GM19455 (cell line): Measurements from ENCODE around the gene ADRA2C.

Source experiments
- ATAC-seq: cut with Tn5 transposase; IDR thresholded peaks from one replicate; pipeline ENCODE4 v1.9.1; 2021; ENCODE audit not compliant: unreplicated experiment

Gene ADRA2C

GRCh38 chr4:3732076-3733028 lies 33.8 kb upstream of the ADRA2C start:
- ATAC-seq: no peak

- ATAC-seq: no peak
Measured at GRCh38 chr4:3733195-3733594, 33.0 kb upstream of the ADRA2C start.

- ATAC-seq: no peak
Measured at GRCh38 chr4:3735196-3735595, 31.0 kb upstream of the ADRA2C start.

- ATAC-seq: no peak
Measured at GRCh38 chr4:3736290-3736689, 29.9 kb upstream of the ADRA2C start.

- ATAC-seq: no peak
Measured at GRCh38 chr4:3736806-3737205, 29.4 kb upstream of the ADRA2C start.

- no peak for ATAC-seq
Measured at GRCh38 chr4:3739577-3739976, 26.6 kb upstream of the ADRA2C start.

GRCh38 chr4:3740256-3740655 lies 25.9 kb upstream of the ADRA2C start:
- no peak for ATAC-seq

GRCh38 chr4:3741217-3742011 lies 24.8 kb upstream of the ADRA2C start:
- ATAC-seq: no peak

GRCh38 chr4:3742610-3743009 lies 23.6 kb upstream of the ADRA2C start:
- no peak for ATAC-seq

GRCh38 chr4:3744232-3744631 lies 22.0 kb upstream of the ADRA2C start:
- ATAC-seq: no peak

GRCh38 chr4:3744901-3745300 lies 21.3 kb upstream of the ADRA2C start:
- ATAC-seq: no peak

GRCh38 chr4:3745886-3746656 lies 20.1 kb upstream of the ADRA2C start:
- no peak for ATAC-seq

- no peak for ATAC-seq
Measured at GRCh38 chr4:3746701-3747580, 19.2 kb upstream of the ADRA2C start.

- ATAC-seq: no peak
Measured at GRCh38 chr4:3747581-3747904, 18.6 kb upstream of the ADRA2C start.

GRCh38 chr4:3748136-3748898 lies 17.9 kb upstream of the ADRA2C start:
- no peak for ATAC-seq

- no peak for ATAC-seq
Measured at GRCh38 chr4:3749081-3749480, 17.1 kb upstream of the ADRA2C start.

GRCh38 chr4:3750334-3750733 lies 15.9 kb upstream of the ADRA2C start:
- ATAC-seq: no peak

- ATAC-seq: no peak
Measured at GRCh38 chr4:3752022-3752421, 14.2 kb upstream of the ADRA2C start.

- no peak for ATAC-seq
Measured at GRCh38 chr4:3753726-3754412, 12.3 kb upstream of the ADRA2C start.
